Peyer's patch (tissue), 4 donors: ENCODE data around the gene SLC44A4. TPM values are rescaled to one million over a fixed set of nuclear protein-coding genes. Genes with fewer than 3 reads are reported as not detected.

Source experiments
- DNase-seq, 3 donors: peaks; one replicate each; pipeline ENCODE4 v3.0.0-alpha.2; 2017 to 2019
- H3K27ac ChIP-seq, 4 donors: fragments of 200-600 bp; sonication (generic); one replicate each; pipeline ENCODE4 v1.5.1; 2016 to 2019
- H3K27me3 ChIP-seq, 2 donors: fragments of 200-600 bp; sonication (generic); one replicate each; pipeline ENCODE4 v1.5.1; 2019
- H3K36me3 ChIP-seq, 3 donors: fragments of 200-600 bp; sonication (generic); one replicate each; pipeline ENCODE4 v1.5.1; 2016 to 2019
- H3K4me1 ChIP-seq, 4 donors: fragments of 200-600 bp; sonication (generic); one replicate each; pipeline ENCODE4 v1.5.1; 2016 to 2019
- H3K4me3 ChIP-seq, 4 donors: fragments of 200-600 bp; sonication (generic); 1 replicate in 3 of 4; 2 replicates in 1 of 4; pipeline ENCODE4 v1.5.1; 2016 to 2019; ENCODE audit warnings: mild to moderate bottlenecking in 1 of 4
- H3K9me3 ChIP-seq, 4 donors: fragments of 200-600 bp; sonication (generic); one replicate each; pipeline ENCODE4 v1.5.1; 2016 to 2019; ENCODE audit warnings: mild to moderate bottlenecking in 1 of 4
- POLR2A ChIP-seq, 2 donors: fragments of 450-650 bp; IDR thresholded peaks; one replicate each; pipeline ENCODE4 v1.5.1; 2017; ENCODE audit warnings: antibody characterized with exemption in 2 of 2, mild to moderate bottlenecking in 2 of 2, moderate library complexity in 2 of 2
- total RNA-seq, 4 donors: library from RNA; depleted of rRNA; stranded (reverse); fragments of >200 nt; gene quantifications; one replicate each; pipeline ENCODE4 v1.1.0, GENCODE V29; 2016
- TF ChIP-seq, protein P1 (sequence below), 6 experiments: fragments of 450-650 bp in 4 of 6; fragments of 200-600 bp in 2 of 6; sonication (generic) in 1 of 6; IDR thresholded peaks; one replicate each; pipeline ENCODE4 v1.5.1; 2017 to 2019; ENCODE audit warnings: antibody characterized with exemption in 6 of 6, mild to moderate bottlenecking in 3 of 6, moderate library complexity in 1 of 6

The SLC44A4 gene
- total RNA-seq, 4 donors from 2014 or later: 64.4 to 508 (median 436) TPM

DNA sequence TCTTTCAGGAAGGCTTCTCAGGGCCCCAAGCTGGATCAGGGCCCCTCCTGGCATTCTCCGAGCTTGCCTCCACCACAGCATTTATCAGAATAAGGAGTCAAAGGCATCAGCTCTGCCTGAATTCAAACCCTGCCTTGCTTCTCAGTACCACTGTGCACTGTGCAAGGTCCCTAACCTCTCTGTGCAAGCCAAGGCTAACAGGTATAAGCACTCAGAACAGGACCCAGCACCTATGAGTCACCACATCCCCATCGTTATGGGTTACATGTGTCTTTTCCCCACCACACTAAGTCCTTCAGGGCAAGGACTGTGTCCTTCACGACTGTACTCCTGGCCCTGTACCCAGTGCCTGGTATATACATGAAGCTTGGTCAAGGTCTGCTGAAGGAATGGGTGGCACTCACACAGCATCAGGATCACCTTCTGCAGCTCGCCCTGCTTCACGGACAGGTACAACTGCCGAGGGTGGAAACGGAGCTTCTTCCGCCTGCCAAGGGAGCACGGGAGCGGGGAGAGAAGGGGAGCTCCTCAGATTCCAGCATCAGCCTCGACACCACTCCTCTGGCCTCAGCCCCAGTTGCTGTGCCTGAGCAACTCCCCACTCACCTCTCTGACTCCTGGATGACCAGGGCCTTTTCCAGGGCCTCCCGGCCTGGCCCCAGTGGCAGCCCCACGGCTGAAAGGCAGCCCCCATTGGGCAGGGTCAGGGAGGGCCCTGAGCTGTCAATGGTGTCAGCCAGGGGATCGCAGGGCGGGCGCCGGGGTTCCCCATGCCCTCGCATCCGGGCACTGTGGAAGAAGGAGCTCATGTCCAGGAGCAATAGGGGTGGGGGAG lies 8.6 kb upstream of the SLC44A4 start:
- peaks cover 0 to 92% (median 0%) of the 10 kb centered on the region in 3 donors for H3K36me3 ChIP-seq
- no peaks in the 10 kb centered on the region for H3K27me3 ChIP-seq

DNA sequence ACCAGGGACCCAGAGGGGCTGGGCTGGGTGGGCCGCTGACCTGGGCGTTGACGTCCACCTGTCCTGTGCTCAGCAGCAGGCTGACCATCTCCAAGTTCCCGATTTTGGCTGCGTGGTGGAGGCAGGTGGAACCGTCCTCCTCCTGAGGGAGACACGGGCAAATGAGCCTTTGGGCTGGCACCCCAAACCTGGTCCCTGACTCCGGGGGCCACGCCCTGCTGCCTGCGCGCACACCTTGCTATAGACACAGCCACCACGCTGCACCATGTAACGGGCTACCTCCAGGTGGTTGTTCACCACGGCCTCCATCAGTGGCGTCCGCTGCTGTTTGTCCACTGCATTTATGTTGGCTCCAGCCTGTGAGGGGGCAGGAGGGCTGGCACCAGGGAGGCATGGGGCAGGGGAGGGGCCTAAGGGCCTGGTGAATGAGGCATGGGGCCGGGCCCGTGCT lies 7.8 kb upstream of the SLC44A4 start:
- Histone ChIP-seq H3K9me3 (no peaks in the 10 kb centered on the region), H3K36me3 (peaks cover 0 to 92% (median 0%) of the 10 kb centered on the region in 3 donors), H3K4me1 (no peaks in the 10 kb centered on the region), H3K27ac (no peak overlapping the region), H3K4me3 (no peak overlapping the region), H3K27me3 (no peaks in the 10 kb centered on the region)
- TF ChIP-seq, protein P1, sequence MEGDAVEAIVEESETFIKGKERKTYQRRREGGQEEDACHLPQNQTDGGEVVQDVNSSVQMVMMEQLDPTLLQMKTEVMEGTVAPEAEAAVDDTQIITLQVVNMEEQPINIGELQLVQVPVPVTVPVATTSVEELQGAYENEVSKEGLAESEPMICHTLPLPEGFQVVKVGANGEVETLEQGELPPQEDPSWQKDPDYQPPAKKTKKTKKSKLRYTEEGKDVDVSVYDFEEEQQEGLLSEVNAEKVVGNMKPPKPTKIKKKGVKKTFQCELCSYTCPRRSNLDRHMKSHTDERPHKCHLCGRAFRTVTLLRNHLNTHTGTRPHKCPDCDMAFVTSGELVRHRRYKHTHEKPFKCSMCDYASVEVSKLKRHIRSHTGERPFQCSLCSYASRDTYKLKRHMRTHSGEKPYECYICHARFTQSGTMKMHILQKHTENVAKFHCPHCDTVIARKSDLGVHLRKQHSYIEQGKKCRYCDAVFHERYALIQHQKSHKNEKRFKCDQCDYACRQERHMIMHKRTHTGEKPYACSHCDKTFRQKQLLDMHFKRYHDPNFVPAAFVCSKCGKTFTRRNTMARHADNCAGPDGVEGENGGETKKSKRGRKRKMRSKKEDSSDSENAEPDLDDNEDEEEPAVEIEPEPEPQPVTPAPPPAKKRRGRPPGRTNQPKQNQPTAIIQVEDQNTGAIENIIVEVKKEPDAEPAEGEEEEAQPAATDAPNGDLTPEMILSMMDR (IDR thresholded peaks at IDR 0.05): no peak
- TF ChIP-seq POLR2A (IDR thresholded peaks at IDR 0.05): no peak
- DNase-seq: peak in 1 of 3 donors; percentile 44

More for the DNA sequence above, 8.6 kb upstream of the SLC44A4 start:
- H3K4me3 ChIP-seq: no peak overlapping the region
- H3K9me3 ChIP-seq: no peaks in the 10 kb centered on the region
- no peak for TF ChIP-seq POLR2A (IDR thresholded peaks at IDR 0.05)
- TF ChIP-seq, protein P1 (IDR thresholded peaks at IDR 0.05): no peak
- H3K4me1 ChIP-seq: no peaks in the 10 kb centered on the region
- DNase-seq: no peak
- no peak overlapping the region for H3K27ac ChIP-seq

DNA sequence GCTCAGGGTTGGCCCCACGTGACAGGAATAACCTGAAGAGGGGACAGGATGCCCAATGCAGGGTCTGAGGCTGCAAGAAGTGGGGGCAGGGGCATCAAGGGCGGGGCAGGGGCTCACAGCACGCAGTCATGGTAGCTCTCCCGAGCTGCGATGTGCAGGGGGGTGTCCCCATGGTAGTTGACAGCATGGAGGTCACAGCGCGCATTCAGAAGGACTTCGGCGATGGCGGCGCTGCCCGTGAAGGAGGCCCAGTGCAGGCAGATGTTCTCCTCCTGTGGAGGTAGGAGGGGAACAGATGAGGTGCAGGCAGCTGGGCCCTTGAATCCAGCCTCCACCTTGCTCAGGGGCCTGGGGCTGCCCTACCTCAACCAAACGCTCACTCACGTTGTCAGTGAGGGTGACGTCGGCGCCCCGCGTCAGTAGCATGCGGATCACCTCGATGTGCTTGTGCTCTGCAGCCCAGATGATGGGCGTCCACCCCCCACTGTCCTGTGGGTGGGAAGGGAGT lies 5.8 kb upstream of the SLC44A4 start:
- peaks cover 0 to 96% (median 0%) of the 10 kb centered on the region in 3 donors for H3K36me3 ChIP-seq
- no peak overlapping the region for H3K27ac ChIP-seq
- no peak overlapping the region for H3K4me3 ChIP-seq
- DNase-seq: peak in 1 of 3 donors; percentile 40
- H3K4me1 ChIP-seq: peaks cover 0 to 4% (median 0%) of the 10 kb centered on the region in 4 donors
- H3K27me3 ChIP-seq: no peaks in the 10 kb centered on the region
- H3K9me3 ChIP-seq: no peaks in the 10 kb centered on the region
- TF ChIP-seq, protein P1 (IDR thresholded peaks at IDR 0.05): no peak
- no peak for TF ChIP-seq POLR2A (IDR thresholded peaks at IDR 0.05)

DNA sequence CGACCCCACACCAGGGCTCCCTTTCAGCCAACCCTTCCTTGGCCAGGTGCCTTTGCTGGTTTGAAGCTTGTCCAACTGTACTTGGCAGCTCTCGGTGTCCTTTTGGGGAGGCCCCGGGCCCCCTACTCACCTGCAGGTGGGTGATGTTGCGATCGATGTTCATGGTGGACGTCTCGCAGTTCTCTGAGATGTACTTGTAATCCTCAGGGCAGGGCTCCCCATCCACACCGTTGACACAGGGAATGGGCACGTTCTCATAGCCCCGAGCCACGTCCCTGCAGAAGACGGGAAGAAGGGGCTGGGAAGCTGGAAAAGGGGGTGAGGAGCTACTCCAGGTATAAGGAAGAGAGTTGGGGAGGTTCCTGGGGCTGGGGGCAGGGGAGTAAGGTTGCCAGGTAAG lies 4.9 kb upstream of the SLC44A4 start:
- no peak overlapping the region for H3K4me3 ChIP-seq
- H3K4me1 ChIP-seq: peaks cover 0 to 10% (median 0%) of the 10 kb centered on the region in 4 donors
- DNase-seq: peak in 1 of 3 donors; percentile 39
- H3K27me3 ChIP-seq: no peaks in the 10 kb centered on the region
- no peaks in the 10 kb centered on the region for H3K9me3 ChIP-seq
- H3K27ac ChIP-seq: no peak overlapping the region
- TF ChIP-seq, protein P1 (IDR thresholded peaks at IDR 0.05): no peak
- TF ChIP-seq POLR2A (IDR thresholded peaks at IDR 0.05): no peak
- peaks cover 0 to 90% (median 0%) of the 10 kb centered on the region in 3 donors for H3K36me3 ChIP-seq

DNA sequence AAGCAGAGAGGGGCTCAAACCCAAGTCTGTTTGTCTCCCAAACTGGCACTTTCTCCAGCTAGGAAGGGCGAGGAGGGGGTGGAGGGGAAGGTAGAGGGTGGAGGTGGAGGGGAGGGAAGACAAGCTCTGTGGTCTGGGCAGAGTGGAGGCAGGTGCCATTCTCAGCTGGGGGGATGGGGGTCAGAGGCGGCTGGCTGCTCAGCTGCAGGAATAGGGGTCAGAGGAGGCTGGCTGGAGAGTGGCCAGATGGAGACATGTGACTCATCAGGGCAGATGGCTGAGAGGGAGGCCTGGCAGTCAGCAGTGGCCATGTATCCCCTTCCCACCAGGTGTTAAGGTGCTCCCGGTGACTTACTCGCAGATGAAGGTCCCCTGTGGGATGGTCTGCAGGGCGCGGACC lies 3.5 kb upstream of the SLC44A4 start:
- Histone ChIP-seq H3K9me3 (no peaks in the 10 kb centered on the region), H3K4me1 (peaks cover 0 to 10% (median 0%) of the 10 kb centered on the region in 4 donors), H3K4me3 (no peak overlapping the region), H3K27ac (no peak overlapping the region), H3K36me3 (peaks cover 0 to 77% (median 0%) of the 10 kb centered on the region in 3 donors), H3K27me3 (no peaks in the 10 kb centered on the region)
- DNase-seq: no peak
- TF ChIP-seq, protein P1 (IDR thresholded peaks at IDR 0.05): no peak
- no peak for TF ChIP-seq POLR2A (IDR thresholded peaks at IDR 0.05)
